H1 (cell line): ENCODE data around the gene RPRM.

ENCODE experiments used
- ATF3 ChIP-seq: IDR thresholded peaks from 2 replicates; pipeline ENCODE4 v1.6.1; 2011; ENCODE audit warnings: low read depth, mild to moderate bottlenecking, low read length; ENCODE audit not compliant: insufficient read depth
- CTCF ChIP-seq, 3 experiments: IDR thresholded peaks; 1 replicate in 2 of 3; 2 replicates in 1 of 3; pipeline versions ENCODE4 v1.5.1 to v1.6.1; 2011; ENCODE audit warnings: low read length in 3 of 3, mild to moderate bottlenecking in 3 of 3, inconsistent platforms in 2 of 3, low read depth in 1 of 3, moderate library complexity in 1 of 3; ENCODE audit not compliant: insufficient read depth in 1 of 3; ENCODE audit errors: control extremely low read depth in 1 of 3
- YY1 ChIP-seq: IDR thresholded peaks from 2 replicates; pipeline ENCODE4 v1.6.1; 2011; ENCODE audit warnings: low read depth, mild to moderate bottlenecking, low read length
- ZNF274 ChIP-seq: IDR thresholded peaks from 2 replicates; pipeline ENCODE4 v1.7.0; 2012; ENCODE audit warnings: low read length, borderline replicate concordance; ENCODE audit errors: extremely low read depth

GRCh38 chr2:153431114-153431513 is 47.4 kb downstream of the RPRM start:
- TF ChIP-seq ATF3 (no peak), YY1 (no peak), CTCF (IDR thresholded peaks at IDR 0.05; ENCODE audit: control extremely low read depth in 1 of 3, insufficient read depth in 1 of 3, low read depth in 1 of 3, low read length in 3 of 3) (no peak), ZNF274 (no peak)
